Skeletal muscle tissue (tissue), 5 donors: ENCODE measurements around the gene OR5D16. TPM values are rescaled to one million over a fixed set of nuclear protein-coding genes. Genes with fewer than 3 reads are reported as not detected.
"Not testable (repeated sequence)": the region's sequence is repeated elsewhere in the genome, so short reads cannot be mapped to it uniquely, and the experiment has no call there.

Experiments
- H3K27ac ChIP-seq: one replicate; pipeline ENCODE4 v1.7.0; 2013; ENCODE audit warnings: mild to moderate bottlenecking, low read depth, low read length, inconsistent platforms
- H3K27me3 ChIP-seq, 3 donors: one replicate each; pipeline ENCODE4 v1.7.0; 2013; ENCODE audit warnings: low read length in 3 of 3; ENCODE audit not compliant: control insufficient read depth in 3 of 3, insufficient read depth in 3 of 3
- H3K36me3 ChIP-seq, 3 donors: one replicate each; pipeline ENCODE4 v1.7.0; 2013; ENCODE audit warnings: low read length in 3 of 3; ENCODE audit not compliant: control insufficient read depth in 3 of 3, insufficient read depth in 3 of 3
- H3K4me1 ChIP-seq, 3 donors: one replicate each; pipeline ENCODE4 v1.7.0; 2013; ENCODE audit warnings: low read length in 3 of 3, mild to moderate bottlenecking in 3 of 3; ENCODE audit not compliant: control insufficient read depth in 3 of 3, insufficient read depth in 3 of 3
- H3K4me3 ChIP-seq, 3 donors: one replicate each; pipeline ENCODE4 v1.7.0; 2013; ENCODE audit warnings: low read length in 3 of 3
- H3K9ac ChIP-seq, 3 donors: one replicate each; pipeline ENCODE4 v1.7.0; 2013; ENCODE audit warnings: low read length in 3 of 3, mild to moderate bottlenecking in 3 of 3, moderate library complexity in 2 of 3, low read depth in 1 of 3
- H3K9me3 ChIP-seq, 3 donors: one replicate each; pipeline ENCODE4 v1.7.0; 2013; ENCODE audit warnings: low read length in 3 of 3; ENCODE audit not compliant: control insufficient read depth in 3 of 3
- small RNA-seq: library from RNA; depleted of rRNA; stranded (forward); fragments of <200 nt; gene quantifications from one replicate; pipeline ENCODE3, GENCODE V24; 2014
- total RNA-seq: library from RNA; depleted of rRNA; stranded (reverse); fragments of >200 nt; gene quantifications from one replicate; pipeline ENCODE4 v1.2.3, GENCODE V29; 2014
- donor health status: Osteomylitis.

The OR5D16 gene
- total RNA-seq, 1 donor from 2014 or later, result not detected

- H3K4me1 ChIP-seq, result no peaks in the 10 kb centered on the region
Observed at GRCh38 chr11:55852141-55852540, 13.6 kb downstream of the OR5D16 start.

GRCh38 chr11:55854704-55855103 lies 16.2 kb downstream of the OR5D16 start:
- H3K36me3 ChIP-seq, result no peaks in the 10 kb centered on the region
- no peak overlapping the region for H3K27ac ChIP-seq
- no peak overlapping the region for H3K4me3 ChIP-seq
- no peak overlapping the region for H3K9ac ChIP-seq
- no peaks in the 10 kb centered on the region for H3K4me1 ChIP-seq
- H3K9me3 ChIP-seq, result no peaks in the 10 kb centered on the region
- no peaks in the 10 kb centered on the region for H3K27me3 ChIP-seq

More at GRCh38 chr11:55852141-55852540, 13.6 kb downstream of the OR5D16 start:
- Histone ChIP-seq H3K9ac (no peak overlapping the region), H3K4me3 (no peak overlapping the region), H3K9me3 (no peaks in the 10 kb centered on the region), H3K27me3 (no peaks in the 10 kb centered on the region), H3K27ac (no peak overlapping the region), H3K36me3 (no peaks in the 10 kb centered on the region)

- not testable (repeated sequence) for H3K27me3 ChIP-seq, H3K9ac ChIP-seq, H3K4me1 ChIP-seq, H3K36me3 ChIP-seq, H3K4me3 ChIP-seq, H3K9me3 ChIP-seq, H3K27ac ChIP-seq
Observed at GRCh38 chr11:55867354-55867753, 28.8 kb downstream of the OR5D16 start.

- not testable (repeated sequence) for H3K36me3 ChIP-seq, H3K9me3 ChIP-seq, H3K4me1 ChIP-seq, H3K4me3 ChIP-seq, H3K27ac ChIP-seq, H3K27me3 ChIP-seq, H3K9ac ChIP-seq
Observed at GRCh38 chr11:55872731-55873130, 34.2 kb downstream of the OR5D16 start.

GRCh38 chr11:55873146-55873545 lies 34.6 kb downstream of the OR5D16 start:
- not testable (repeated sequence) for H3K9me3 ChIP-seq, H3K9ac ChIP-seq, H3K4me1 ChIP-seq, H3K27ac ChIP-seq, H3K27me3 ChIP-seq, H3K4me3 ChIP-seq, H3K36me3 ChIP-seq

- not testable (repeated sequence) for H3K9ac ChIP-seq, H3K9me3 ChIP-seq, H3K27me3 ChIP-seq, H3K27ac ChIP-seq, H3K4me1 ChIP-seq, H3K4me3 ChIP-seq, H3K36me3 ChIP-seq
Observed at GRCh38 chr11:55882997-55883396, 44.4 kb downstream of the OR5D16 start, which contains the start of gene TRIM51. Gene TRIM51, plus strand, starts transcription at chr11:55883297. Its CDS starts 2,132 bp downstream, at chr11:55885429.

GRCh38 chr11:55884995-55885394 lies 46.4 kb downstream of the OR5D16 start:
- H3K4me3 ChIP-seq, H3K27ac ChIP-seq, H3K9me3 ChIP-seq, H3K4me1 ChIP-seq, H3K36me3 ChIP-seq, H3K9ac ChIP-seq, H3K27me3 ChIP-seq: not testable (repeated sequence)

- H3K4me1 ChIP-seq, H3K36me3 ChIP-seq, H3K27me3 ChIP-seq, H3K9me3 ChIP-seq, H3K9ac ChIP-seq, H3K27ac ChIP-seq, H3K4me3 ChIP-seq: not testable (repeated sequence)
Observed at GRCh38 chr11:55885481-55885880, 46.9 kb downstream of the OR5D16 start.

Small RNAs within 50 kb of the gene (small RNA-seq; reads per million reads assigned to genes)
- not detected for gene AC036111.3

Other genes starting within 250 kb of the OR5D16 start
- gene OR4C11, start 231.1 kb upstream of the OR5D16 start, total RNA-seq, result not detected
- gene OR4P4, start 203.6 kb upstream of the OR5D16 start, total RNA-seq, result not detected
- gene OR4S2, start 190.4 kb upstream of the OR5D16 start, total RNA-seq, result not detected
- not detected for gene OR4C6, start 176.6 kb upstream of the OR5D16 start, total RNA-seq
- gene OR5D13, start 65.3 kb upstream of the OR5D16 start, total RNA-seq, result not detected
- not detected for gene OR5D14, start 43.2 kb upstream of the OR5D16 start, total RNA-seq
- gene OR5L1, start 27.4 kb upstream of the OR5D16 start, total RNA-seq, result not detected
- not detected for gene OR5D18, start 19.1 kb upstream of the OR5D16 start, total RNA-seq
- not detected for gene OR5L2, start 11.5 kb upstream of the OR5D16 start, total RNA-seq
- gene TRIM51, start 44.5 kb downstream of the OR5D16 start, total RNA-seq, result not detected
- not detected for gene OR5W2, start 75.8 kb downstream of the OR5D16 start, total RNA-seq
- gene OR5I1, start 97.6 kb downstream of the OR5D16 start, total RNA-seq, result not detected
- gene OR10AG1, start 131.2 kb downstream of the OR5D16 start, total RNA-seq, result not detected
- gene OR5F1, start 155.9 kb downstream of the OR5D16 start, total RNA-seq, result not detected
- gene OR5AS1, start 188.9 kb downstream of the OR5D16 start, total RNA-seq, result not detected